A549 (cell line): ENCODE data around the gene RIN1. TPM values are rescaled to one million over a fixed set of nuclear protein-coding genes. Genes with fewer than 3 reads are reported as not detected.

Experiments
- ATAC-seq, 2 experiments: fragments of 200-7000 bp in 1 of 2; fragments of >200 bp in 1 of 2; cut with Nextera tagmentation in 1 of 2; cut with Tn5 transposase in 1 of 2; 3 replicates each; pipeline versions ENCODE4 v1.8.0 to v1.9.1; 2018 to 2020; ENCODE audit warnings: mild to moderate bottlenecking in 1 of 2, moderate library complexity in 1 of 2
- CTCF ChIA-PET: fragments of 300-600 bp; sonication (Branson Sonifier 250); formaldehyde crosslinking; extraction: SDS; loops from one replicate; lab custom pipeline; 2021; ENCODE audit warnings: antibody characterized with exemption, inconsistent platforms; lab: Yijun Ruan, JAX
- POLR2A ChIA-PET: fragments of 350-600 bp; formaldehyde crosslinking; extraction: SDS; loops from one replicate; lab custom pipeline; 2021; ENCODE audit warnings: antibody characterized with exemption, inconsistent platforms; lab: Yijun Ruan, JAX
- DNase-seq, 2 experiments: peaks; one replicate each; pipeline versions ENCODE4 v3.0.0 to v3.0.0-alpha.2; 2011 to 2016; ENCODE audit warnings: low read depth in 1 of 2, low spot score in 1 of 2
- FAIRE-seq: peaks from 2 replicates; lab custom pipeline; 2011; peaks lifted over from hg19 to GRCh38; lab: Jason Lieb, UNC
- H3K27ac ChIP-seq, 2 experiments: fragments of >200 bp; sonication (Bioruptor Twin); formaldehyde crosslinking; 3 replicates each; pipeline ENCODE4 v1.5.1; 2016 to 2017
- H3K4me1 ChIP-seq: fragments of >200 bp; sonication (Bioruptor Twin); formaldehyde crosslinking; 3 replicates; pipeline ENCODE4 v1.6.1; 2016
- H3K4me2 ChIP-seq: fragments of >200 bp; sonication (Bioruptor Twin); formaldehyde crosslinking; 3 replicates; pipeline ENCODE4 v1.6.1; 2016
- H3K4me3 ChIP-seq: fragments of >200 bp; sonication (Bioruptor Twin); formaldehyde crosslinking; 3 replicates; pipeline ENCODE4 v1.5.1; 2016
- H3K9me3 ChIP-seq: fragments of >200 bp; sonication (Bioruptor Twin); formaldehyde crosslinking; 3 replicates; pipeline ENCODE4 v1.6.1; 2016
- BCL3 ChIP-seq: fragments of >200 bp; sonication (Bioruptor Twin); formaldehyde crosslinking; IDR thresholded peaks from 3 replicates; pipeline ENCODE4 v1.6.1; 2016
- CBX8 ChIP-seq: fragments of 200-600 bp; sonication (generic); IDR thresholded peaks from 2 replicates; pipeline ENCODE4 v1.6.1; 2016
- CHD2 ChIP-seq: fragments of 150-350 bp; IDR thresholded peaks from 2 replicates; pipeline ENCODE4 v1.6.1; 2014; ENCODE audit warnings: low read length; ENCODE audit not compliant: partially characterized antibody
- EHF ChIP-seq: fragments of 250-450 bp; sonication (Bioruptor Pico); IDR thresholded peaks from 2 replicates; pipeline ENCODE4 v1.5.0; 2020; ENCODE audit warnings: mild to moderate bottlenecking
- EHMT2 ChIP-seq: fragments of 200-600 bp; sonication (generic); IDR thresholded peaks from 2 replicates; pipeline ENCODE4 v1.6.1; 2016; ENCODE audit warnings: antibody characterized with exemption, low read depth, mild to moderate bottlenecking, moderate library complexity
- ESRRA ChIP-seq: fragments of 150-350 bp; IDR thresholded peaks from 2 replicates; pipeline ENCODE4 v1.6.1; 2014; ENCODE audit warnings: mild to moderate bottlenecking, low read length, borderline replicate concordance
- GATA3 ChIP-seq: IDR thresholded peaks from 2 replicates; pipeline ENCODE4 v1.6.1; 2012; ENCODE audit warnings: borderline replicate concordance
- HEYL ChIP-seq: fragments of 250-450 bp; sonication (Bioruptor Pico); IDR thresholded peaks from 2 replicates; pipeline ENCODE4 v1.8.0; 2021; ENCODE audit warnings: mild to moderate bottlenecking, moderate library complexity
- HOXB13 ChIP-seq: fragments of 250-450 bp; sonication (Bioruptor Pico); IDR thresholded peaks from 2 replicates; pipeline ENCODE4 v1.5.0; 2020; ENCODE audit warnings: low read depth, mild to moderate bottlenecking, moderate library complexity
- MYC ChIP-seq: IDR thresholded peaks from 2 replicates; pipeline ENCODE4 v1.6.1; 2012; ENCODE audit warnings: mild to moderate bottlenecking, inconsistent platforms, low read length, improper control_type of control experiment, borderline replicate concordance
- NFE2L2 ChIP-seq: fragments of 150-350 bp; conservative IDR thresholded peaks from 2 replicates; pipeline ENCODE4 v1.6.1; 2014; ENCODE audit warnings: low read length
- PHF8 ChIP-seq: fragments of 200-600 bp; sonication (generic); IDR thresholded peaks from 2 replicates; pipeline ENCODE4 v1.6.1; 2016; ENCODE audit warnings: low read depth, mild to moderate bottlenecking, antibody characterized with exemption, moderate library complexity, borderline replicate concordance
- RNF2 ChIP-seq: fragments of 200-600 bp; sonication (generic); IDR thresholded peaks from 2 replicates; pipeline ENCODE4 v1.6.1; 2016; ENCODE audit warnings: low read depth, mild to moderate bottlenecking, antibody characterized with exemption, moderate library complexity, borderline replicate concordance
- TFCP2L1 ChIP-seq: fragments of 250-450 bp; sonication (Bioruptor Pico); IDR thresholded peaks from 2 replicates; pipeline ENCODE4 v1.5.0; 2021; ENCODE audit warnings: mild to moderate bottlenecking
- TP53 ChIP-seq: fragments of 250-450 bp; sonication (Bioruptor Pico); IDR thresholded peaks from 2 replicates; pipeline ENCODE4 v1.5.0; 2021; ENCODE audit warnings: mild to moderate bottlenecking, moderate library complexity
- ZSCAN20 ChIP-seq: fragments of 250-450 bp; sonication (Bioruptor Pico); IDR thresholded peaks from 2 replicates; pipeline ENCODE4 v1.8.0; 2022; ENCODE audit warnings: mild to moderate bottlenecking, moderate library complexity
- WGBS: methylation state at CpG from one replicate; pipeline ENCODE4 v1.1.6; 2017; ENCODE audit errors: missing lambda C conversion rate; 5-methylcytosine and 5-hydroxymethylcytosine counted together
- polyA plus RNA-seq, 4 experiments: library from polyadenylated mRNA; depleted of rRNA in 3 of 4; stranded (reverse); fragments of >200 nt; fragmentation: RNase III in 1 of 4; extraction: RNeasy Plus Mini Kit Qiagen cat#74134 plus additional on column Dnase treatment in 1 of 4; gene quantifications; 2 replicates in 3 of 4; 3 replicates in 1 of 4; pipeline ENCODE4 v1.2.3, GENCODE V29; 2011 to 2017
- TF ChIP-seq, protein P1 (sequence below): fragments of 150-350 bp; IDR thresholded peaks from 2 replicates; pipeline ENCODE4 v1.6.1; 2014; ENCODE audit warnings: low read depth, mild to moderate bottlenecking, low read length
- TF ChIP-seq, protein P2 (sequence below): fragments of 250-450 bp; sonication (Bioruptor Pico); IDR thresholded peaks from 2 replicates; pipeline ENCODE4 v1.5.0; 2020; ENCODE audit warnings: low read depth, mild to moderate bottlenecking, moderate library complexity
- TF ChIP-seq, protein P3 (sequence below): fragments of 200-600 bp; sonication (generic); IDR thresholded peaks from 2 replicates; pipeline ENCODE4 v1.6.1; 2016; ENCODE audit warnings: antibody characterized with exemption, mild to moderate bottlenecking, moderate library complexity

The RIN1 gene
- polyA plus RNA-seq, 2 of the 4 experiments (the other 2 are of a cell fraction), result 2.0 to 9.3 TPM

GRCh38 chr11:66371627-66372415 is 35.6 kb upstream of the RIN1 start, which contains the start of gene SLC29A2 (continued):
- TF ChIP-seq, protein P1, sequence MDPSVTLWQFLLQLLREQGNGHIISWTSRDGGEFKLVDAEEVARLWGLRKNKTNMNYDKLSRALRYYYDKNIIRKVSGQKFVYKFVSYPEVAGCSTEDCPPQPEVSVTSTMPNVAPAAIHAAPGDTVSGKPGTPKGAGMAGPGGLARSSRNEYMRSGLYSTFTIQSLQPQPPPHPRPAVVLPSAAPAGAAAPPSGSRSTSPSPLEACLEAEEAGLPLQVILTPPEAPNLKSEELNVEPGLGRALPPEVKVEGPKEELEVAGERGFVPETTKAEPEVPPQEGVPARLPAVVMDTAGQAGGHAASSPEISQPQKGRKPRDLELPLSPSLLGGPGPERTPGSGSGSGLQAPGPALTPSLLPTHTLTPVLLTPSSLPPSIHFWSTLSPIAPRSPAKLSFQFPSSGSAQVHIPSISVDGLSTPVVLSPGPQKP, result no peak
- TF ChIP-seq NFE2L2, result no peak

DNA sequence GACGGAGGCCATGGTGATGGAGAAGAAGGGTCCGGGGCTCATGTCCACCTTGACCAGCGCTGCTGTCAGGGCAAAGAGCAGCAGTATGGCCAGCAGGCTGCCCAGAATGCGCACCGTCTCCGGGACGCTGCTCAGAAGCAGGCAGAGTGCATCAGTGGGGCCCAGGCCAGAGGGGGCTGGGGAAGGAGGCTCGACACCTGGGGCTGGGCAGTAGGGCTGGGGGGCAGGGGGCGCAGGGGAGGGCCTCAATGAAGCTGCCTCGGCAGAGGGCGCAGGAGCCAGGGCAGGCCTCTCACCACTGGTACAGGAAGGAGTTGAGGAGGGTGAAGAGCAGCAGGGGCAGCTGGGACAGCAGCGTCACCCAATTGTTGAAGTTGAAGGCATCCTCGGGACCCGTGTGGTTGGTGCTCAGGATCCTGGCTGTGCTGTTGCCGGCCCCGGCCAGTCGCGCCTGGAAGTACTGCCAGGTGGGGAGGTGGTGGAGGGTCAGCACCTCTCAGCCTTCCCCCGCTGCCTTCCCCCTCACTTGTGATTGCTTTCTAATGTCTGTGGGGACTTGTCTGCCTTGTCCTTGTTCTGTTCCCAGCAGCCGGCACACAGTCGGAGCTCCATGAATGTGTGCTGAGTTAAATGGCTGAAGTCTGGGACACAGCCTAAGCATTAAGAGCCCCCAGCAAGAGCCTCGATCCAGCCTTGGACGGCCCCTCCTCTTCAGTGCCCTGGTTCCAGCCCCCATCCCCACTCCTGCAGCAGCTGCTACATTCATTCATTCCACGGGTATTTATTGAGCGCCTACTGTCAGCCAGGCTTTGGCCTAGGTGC is 33.0 kb upstream of the RIN1 start:
- Histone ChIP-seq H3K27ac (no peak overlapping the region), H3K4me1 (peaks cover 17% of the 10 kb centered on the region; the same call in 1 of the 3 replicates), H3K4me2 (no peak overlapping the region), H3K9me3 (no peaks in the 10 kb centered on the region), H3K4me3 (no peak overlapping the region)
- ChIA-PET CTCF (interaction anchor here (1.1 to 5.4 kb wide), 4 partner anchors 16 to 49 kb away, joined by 3 to 31 read pairs (median 14); no protein-coding TSS in a partner anchor), POLR2A (no interaction called here)
- FAIRE-seq (no peak), DNase-seq (no peak), ATAC-seq (no peak)
- WGBS, result 94% methylated on average over 22 of the region's 25 CpGs
- TF ChIP-seq EHF (CRISPR knock-in tag) (no peak), HOXB13 (CRISPR knock-in tag) (no peak), GATA3 (no peak), TFCP2L1 (no peak), RNF2 (no peak), CHD2 (no peak), PHF8 (no peak), EHMT2 (no peak), MYC (no peak), BCL3 (no peak), ZSCAN20 (CRISPR knock-in tag) (no peak)

- WGBS, result 98% methylated on average over 6 of the region's 6 CpGs
- Histone ChIP-seq H3K9me3 (no peaks in the 10 kb centered on the region), H3K4me2 (no peak overlapping the region), H3K4me3 (no peak overlapping the region), H3K4me1 (peaks cover 17% of the 10 kb centered on the region; the same call in 1 of the 3 replicates), H3K27ac (no peak overlapping the region)
- ChIA-PET POLR2A (no interaction called here), CTCF (interaction anchor here (1.7 to 5.4 kb wide), 2 partner anchors 17 to 40 kb away, joined by 10 to 31 read pairs; no protein-coding TSS in a partner anchor)
- FAIRE-seq (no peak), ATAC-seq (no peak), DNase-seq (no peak)
- TF ChIP-seq ESRRA (no peak), MYC (no peak), HEYL (CRISPR knock-in tag) (no peak), TP53 (CRISPR knock-in tag) (no peak), CBX8 (no peak)
- TF ChIP-seq, protein P2, sequence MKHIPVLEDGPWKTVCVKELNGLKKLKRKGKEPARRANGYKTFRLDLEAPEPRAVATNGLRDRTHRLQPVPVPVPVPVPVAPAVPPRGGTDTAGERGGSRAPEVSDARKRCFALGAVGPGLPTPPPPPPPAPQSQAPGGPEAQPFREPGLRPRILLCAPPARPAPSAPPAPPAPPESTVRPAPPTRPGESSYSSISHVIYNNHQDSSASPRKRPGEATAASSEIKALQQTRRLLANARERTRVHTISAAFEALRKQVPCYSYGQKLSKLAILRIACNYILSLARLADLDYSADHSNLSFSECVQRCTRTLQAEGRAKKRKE, result no peak
- TF ChIP-seq, protein P3, sequence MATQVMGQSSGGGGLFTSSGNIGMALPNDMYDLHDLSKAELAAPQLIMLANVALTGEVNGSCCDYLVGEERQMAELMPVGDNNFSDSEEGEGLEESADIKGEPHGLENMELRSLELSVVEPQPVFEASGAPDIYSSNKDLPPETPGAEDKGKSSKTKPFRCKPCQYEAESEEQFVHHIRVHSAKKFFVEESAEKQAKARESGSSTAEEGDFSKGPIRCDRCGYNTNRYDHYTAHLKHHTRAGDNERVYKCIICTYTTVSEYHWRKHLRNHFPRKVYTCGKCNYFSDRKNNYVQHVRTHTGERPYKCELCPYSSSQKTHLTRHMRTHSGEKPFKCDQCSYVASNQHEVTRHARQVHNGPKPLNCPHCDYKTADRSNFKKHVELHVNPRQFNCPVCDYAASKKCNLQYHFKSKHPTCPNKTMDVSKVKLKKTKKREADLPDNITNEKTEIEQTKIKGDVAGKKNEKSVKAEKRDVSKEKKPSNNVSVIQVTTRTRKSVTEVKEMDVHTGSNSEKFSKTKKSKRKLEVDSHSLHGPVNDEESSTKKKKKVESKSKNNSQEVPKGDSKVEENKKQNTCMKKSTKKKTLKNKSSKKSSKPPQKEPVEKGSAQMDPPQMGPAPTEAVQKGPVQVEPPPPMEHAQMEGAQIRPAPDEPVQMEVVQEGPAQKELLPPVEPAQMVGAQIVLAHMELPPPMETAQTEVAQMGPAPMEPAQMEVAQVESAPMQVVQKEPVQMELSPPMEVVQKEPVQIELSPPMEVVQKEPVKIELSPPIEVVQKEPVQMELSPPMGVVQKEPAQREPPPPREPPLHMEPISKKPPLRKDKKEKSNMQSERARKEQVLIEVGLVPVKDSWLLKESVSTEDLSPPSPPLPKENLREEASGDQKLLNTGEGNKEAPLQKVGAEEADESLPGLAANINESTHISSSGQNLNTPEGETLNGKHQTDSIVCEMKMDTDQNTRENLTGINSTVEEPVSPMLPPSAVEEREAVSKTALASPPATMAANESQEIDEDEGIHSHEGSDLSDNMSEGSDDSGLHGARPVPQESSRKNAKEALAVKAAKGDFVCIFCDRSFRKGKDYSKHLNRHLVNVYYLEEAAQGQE, result no peak
These were observed 32.2 kb upstream of the RIN1 start for GRCh38 chr11:66368484-66368883.
